Measurements from ENCODE around the gene ANKRD13D.
"Not testable (repeated sequence)": the region's sequence is repeated elsewhere in the genome, so short reads cannot be mapped to it uniquely, and the experiment has no call there.

The ANKRD13D gene

GRCh38 chr11:67313125-67313890, 24.2 kb downstream of the ANKRD13D start:
- Mint-ChIP-seq H3K36me3 (peaks cover 3% of the 10 kb centered on the region), H3K4me3 (no peak overlapping the region), H3K27ac (peak overlapping the region; percentile 87), H3K4me1 (peaks cover 57% of the 10 kb centered on the region), H3K27me3 (peaks cover 9% of the 10 kb centered on the region), H3K9me3 (no peaks in the 10 kb centered on the region)
- DNase-seq, result no peak
- CTCF ChIA-PET, result interaction anchor here (0.6 to 10.7 kb wide), 5 partner anchors 8 to 69 kb away, joined by 3 to 117 read pairs (median 4); no protein-coding TSS in a partner anchor

GRCh38 chr11:67314218-67314617, 25.1 kb downstream of the ANKRD13D start:
- Mint-ChIP-seq H3K4me3 (no peak overlapping the region), H3K9me3 (no peaks in the 10 kb centered on the region), H3K4me1 (peaks cover 62% of the 10 kb centered on the region), H3K27ac (no peak overlapping the region), H3K27me3 (peaks cover 12% of the 10 kb centered on the region), H3K36me3 (peaks cover 3% of the 10 kb centered on the region)
- CTCF ChIA-PET, result interaction anchor here (1.1 to 10.7 kb wide), 4 partner anchors 37 to 68 kb away, joined by 3 to 117 read pairs (median 8); no protein-coding TSS in a partner anchor
- no peak for DNase-seq

GRCh38 chr11:67315325-67315909, 26.3 kb downstream of the ANKRD13D start:
- peaks cover 1% of the 10 kb centered on the region for H3K36me3 Mint-ChIP-seq
- peaks cover 62% of the 10 kb centered on the region for H3K4me1 Mint-ChIP-seq
- H3K27me3 Mint-ChIP-seq, result peaks cover 12% of the 10 kb centered on the region
- no peak for DNase-seq
- CTCF ChIA-PET, result interaction anchor here (0.9 to 10.7 kb wide), 6 partner anchors 27 to 62 kb away, joined by 3 to 117 read pairs (median 8); partner anchors contain the start of gene ANKRD13D
- no peak overlapping the region for H3K27ac Mint-ChIP-seq
- H3K9me3 Mint-ChIP-seq, result no peaks in the 10 kb centered on the region
- H3K4me3 Mint-ChIP-seq, result peak overlapping the region; percentile 54

- peak overlapping the region; percentile 97 for H3K4me3 Mint-ChIP-seq
- peaks cover 53% of the 10 kb centered on the region for H3K4me1 Mint-ChIP-seq
- peaks cover 1% of the 10 kb centered on the region for H3K36me3 Mint-ChIP-seq
- CTCF ChIA-PET, result interaction anchor here (0.6 to 10.7 kb wide), 20 partner anchors 14 to 243 kb away, joined by 3 to 117 read pairs (median 5); partner anchors contain the start of genes ANKRD13D, GRK2, KDM2A and POLD4
- H3K27ac Mint-ChIP-seq, result peak overlapping the region; percentile 98
- H3K9me3 Mint-ChIP-seq, result no peaks in the 10 kb centered on the region
- no peak for DNase-seq
- H3K27me3 Mint-ChIP-seq, result peaks cover 21% of the 10 kb centered on the region
Observed at GRCh38 chr11:67316882-67317204, 27.7 kb downstream of the ANKRD13D start.

GRCh38 chr11:67317205-67317887, 28.2 kb downstream of the ANKRD13D start:
- Mint-ChIP-seq H3K27me3 (peaks cover 21% of the 10 kb centered on the region), H3K4me1 (peaks cover 48% of the 10 kb centered on the region), H3K27ac (peak overlapping the region; percentile 98), H3K9me3 (no peaks in the 10 kb centered on the region), H3K4me3 (peak overlapping the region; percentile 97), H3K36me3 (peaks cover 1% of the 10 kb centered on the region)
- CTCF ChIA-PET, result interaction anchor here (0.6 to 10.7 kb wide), 22 partner anchors 15 to 244 kb away, joined by 3 to 117 read pairs (median 4); partner anchors contain the start of genes ANKRD13D, GRK2, KDM2A and POLD4
- peak; percentile 98 for DNase-seq

- Mint-ChIP-seq H3K27me3 (peaks cover 21% of the 10 kb centered on the region), H3K9me3 (no peaks in the 10 kb centered on the region), H3K4me1 (peaks cover 41% of the 10 kb centered on the region), H3K4me3 (peak overlapping the region; percentile 97), H3K36me3 (peaks cover 1% of the 10 kb centered on the region), H3K27ac (peak overlapping the region; percentile 98)
- CTCF ChIA-PET, result interaction anchor here (0.7 to 10.7 kb wide), 19 partner anchors 15 to 245 kb away, joined by 3 to 117 read pairs (median 5); partner anchors contain the start of genes ANKRD13D, GRK2, KDM2A and POLD4
- DNase-seq, result no peak
Observed at GRCh38 chr11:67317888-67318555, 28.9 kb downstream of the ANKRD13D start.

GRCh38 chr11:67318876-67319275, 29.8 kb downstream of the ANKRD13D start:
- H3K4me1 Mint-ChIP-seq, result peaks cover 33% of the 10 kb centered on the region
- peak overlapping the region; percentile 97 for H3K4me3 Mint-ChIP-seq
- peaks cover 21% of the 10 kb centered on the region for H3K27me3 Mint-ChIP-seq
- not testable (repeated sequence) for H3K36me3 Mint-ChIP-seq, H3K27ac Mint-ChIP-seq, DNase-seq, H3K9me3 Mint-ChIP-seq
- CTCF ChIA-PET, result interaction anchor here (0.6 to 10.7 kb wide), 4 partner anchors 16 to 74 kb away, joined by 3 to 117 read pairs (median 3); partner anchors contain the start of gene SSH3

- Mint-ChIP-seq H3K27ac (no peak overlapping the region), H3K9me3 (no peaks in the 10 kb centered on the region), H3K4me3 (no peak overlapping the region), H3K4me1 (peaks cover 25% of the 10 kb centered on the region), H3K36me3 (peaks cover 1% of the 10 kb centered on the region), H3K27me3 (peaks cover 21% of the 10 kb centered on the region)
- CTCF ChIA-PET, result interaction anchor here (0.8 to 10.7 kb wide), 7 partner anchors 17 to 75 kb away, joined by 3 to 117 read pairs (median 3); partner anchors contain the start of genes POLD4 and SSH3
- no peak for DNase-seq
Observed at GRCh38 chr11:67320011-67320410, 30.9 kb downstream of the ANKRD13D start.

- Mint-ChIP-seq H3K9me3 (no peaks in the 10 kb centered on the region), H3K27me3 (peaks cover 21% of the 10 kb centered on the region), H3K36me3 (peaks cover 1% of the 10 kb centered on the region), H3K4me3 (no peak overlapping the region), H3K4me1 (peaks cover 18% of the 10 kb centered on the region), H3K27ac (no peak overlapping the region)
- CTCF ChIA-PET, result interaction anchor here (0.8 to 10.7 kb wide), 7 partner anchors 25 to 69 kb away, joined by 3 to 117 read pairs (median 3); partner anchors contain the start of gene POLD4
- no peak for DNase-seq
Observed at GRCh38 chr11:67320691-67321090, 31.6 kb downstream of the ANKRD13D start.

- H3K27me3 Mint-ChIP-seq, result peaks cover 21% of the 10 kb centered on the region
Observed at GRCh38 chr11:67321313-67321871, 32.3 kb downstream of the ANKRD13D start.

GRCh38 chr11:67322049-67322448, 32.9 kb downstream of the ANKRD13D start:
- Mint-ChIP-seq H3K4me3 (no peak overlapping the region), H3K36me3 (peaks cover 1% of the 10 kb centered on the region), H3K27me3 (peaks cover 21% of the 10 kb centered on the region), H3K4me1 (peaks cover 12% of the 10 kb centered on the region), H3K27ac (no peak overlapping the region), H3K9me3 (no peaks in the 10 kb centered on the region)
- DNase-seq, result no peak
- CTCF ChIA-PET, result interaction anchor here (0.9 to 10.7 kb wide), 7 partner anchors 23 to 154 kb away, joined by 3 to 117 read pairs (median 4); partner anchors contain the start of gene ANKRD13D

More at GRCh38 chr11:67321313-67321871, 32.3 kb downstream of the ANKRD13D start:
- Mint-ChIP-seq H3K36me3 (peaks cover 1% of the 10 kb centered on the region), H3K4me3 (no peak overlapping the region), H3K4me1 (peaks cover 15% of the 10 kb centered on the region), H3K27ac (peak overlapping the region; percentile 28), H3K9me3 (no peaks in the 10 kb centered on the region)
- DNase-seq, result no peak
- CTCF ChIA-PET, result interaction anchor here (0.9 to 10.7 kb wide), 6 partner anchors 30 to 69 kb away, joined by 3 to 117 read pairs (median 4); no protein-coding TSS in a partner anchor

GRCh38 chr11:67323526-67323925, 34.4 kb downstream of the ANKRD13D start:
- Mint-ChIP-seq H3K27me3 (peaks cover 9% of the 10 kb centered on the region), H3K36me3 (no peaks in the 10 kb centered on the region), H3K4me1 (peaks cover 3% of the 10 kb centered on the region), H3K27ac (no peak overlapping the region), H3K4me3 (no peak overlapping the region), H3K9me3 (no peaks in the 10 kb centered on the region)
- DNase-seq, result no peak
- CTCF ChIA-PET, result interaction anchor here (0.9 to 10.7 kb wide), 4 partner anchors 16 to 60 kb away, joined by 3 to 117 read pairs (median 8); no protein-coding TSS in a partner anchor
